Activated CD4-positive, alpha-beta T cell treated with anti-CD3 and anti-CD28 coated beads for 1 hour (primary cell): ENCODE measurements around the gene SHLD2.
"Not testable (repeated sequence)": the region's sequence is repeated elsewhere in the genome, so short reads cannot be mapped to it uniquely, and the experiment has no call there.

Experiments used
- DNase-seq: peaks from one replicate; pipeline ENCODE4 v3.0.0-alpha.2; 2020

The SHLD2 gene, protein sequence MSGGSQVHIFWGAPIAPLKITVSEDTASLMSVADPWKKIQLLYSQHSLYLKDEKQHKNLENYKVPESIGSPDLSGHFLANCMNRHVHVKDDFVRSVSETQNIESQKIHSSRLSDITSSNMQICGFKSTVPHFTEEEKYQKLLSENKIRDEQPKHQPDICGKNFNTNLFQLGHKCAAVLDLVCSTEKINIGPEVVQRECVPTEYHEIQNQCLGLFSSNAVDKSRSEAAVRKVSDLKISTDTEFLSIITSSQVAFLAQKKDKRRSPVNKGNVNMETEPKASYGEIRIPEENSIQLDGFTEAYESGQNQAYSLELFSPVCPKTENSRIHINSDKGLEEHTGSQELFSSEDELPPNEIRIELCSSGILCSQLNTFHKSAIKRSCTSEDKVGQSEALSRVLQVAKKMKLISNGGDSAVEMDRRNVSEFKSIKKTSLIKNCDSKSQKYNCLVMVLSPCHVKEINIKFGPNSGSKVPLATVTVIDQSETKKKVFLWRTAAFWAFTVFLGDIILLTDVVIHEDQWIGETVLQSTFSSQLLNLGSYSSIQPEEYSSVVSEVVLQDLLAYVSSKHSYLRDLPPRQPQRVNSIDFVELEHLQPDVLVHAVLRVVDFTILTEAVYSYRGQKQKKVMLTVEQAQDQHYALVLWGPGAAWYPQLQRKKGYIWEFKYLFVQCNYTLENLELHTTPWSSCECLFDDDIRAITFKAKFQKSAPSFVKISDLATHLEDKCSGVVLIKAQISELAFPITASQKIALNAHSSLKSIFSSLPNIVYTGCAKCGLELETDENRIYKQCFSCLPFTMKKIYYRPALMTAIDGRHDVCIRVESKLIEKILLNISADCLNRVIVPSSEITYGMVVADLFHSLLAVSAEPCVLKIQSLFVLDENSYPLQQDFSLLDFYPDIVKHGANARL

DNA sequence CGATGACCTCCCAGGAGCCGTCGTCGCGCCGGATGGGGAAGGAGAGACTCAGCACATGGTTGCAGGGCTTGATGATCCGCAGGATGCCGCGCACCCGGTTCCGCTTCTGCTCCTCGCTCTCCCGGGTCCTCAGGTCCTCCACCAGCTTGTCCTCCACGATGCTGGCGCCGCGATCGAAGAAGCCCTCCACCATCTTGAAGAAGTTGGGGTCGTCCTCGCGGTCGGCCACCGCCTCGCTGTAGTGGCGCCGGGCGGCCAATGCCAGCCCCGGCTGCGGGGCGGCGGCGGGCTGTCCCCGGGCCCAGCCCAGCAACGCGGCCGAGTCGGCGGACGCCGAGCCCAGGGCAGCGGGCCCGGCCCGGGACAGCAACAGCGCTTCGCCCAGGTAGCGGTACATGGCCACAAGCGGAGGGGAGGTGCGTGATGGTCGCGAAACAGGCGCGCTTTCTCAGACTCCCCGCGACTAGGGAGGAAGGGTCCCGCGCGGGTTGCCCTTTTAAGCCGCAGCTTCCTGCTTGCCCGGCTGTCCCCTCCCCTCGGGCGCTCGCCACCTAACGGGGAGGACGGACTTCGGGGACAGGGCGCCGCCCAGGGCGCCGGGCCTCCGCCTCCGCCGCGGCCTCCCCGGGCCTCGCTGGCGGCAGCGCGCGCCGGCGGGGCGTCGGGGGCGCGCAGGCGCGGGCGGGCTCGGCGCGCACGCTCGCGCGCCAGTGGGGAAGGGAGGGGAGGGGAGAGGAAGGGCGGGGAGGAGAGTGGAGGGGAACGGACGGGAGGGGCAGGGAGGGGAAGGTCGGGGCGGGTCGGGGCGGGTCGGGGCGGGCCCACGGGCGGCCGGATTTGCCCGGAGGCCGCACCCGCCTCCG lies at the start of gene SHLD2, which contains the start of gene GLUD1:
Gene SHLD2 (plus strand): TSS at position 834 of the 863 bp plus-strand sequence. CDS start 56,149 bp downstream, outside the sequence.
Gene GLUD1 (minus strand): TSS at position 471 of the 863 bp plus-strand sequence. CDS start 74 bp downstream, at position 397.
- DNase-seq, result peak; percentile 80

DNA sequence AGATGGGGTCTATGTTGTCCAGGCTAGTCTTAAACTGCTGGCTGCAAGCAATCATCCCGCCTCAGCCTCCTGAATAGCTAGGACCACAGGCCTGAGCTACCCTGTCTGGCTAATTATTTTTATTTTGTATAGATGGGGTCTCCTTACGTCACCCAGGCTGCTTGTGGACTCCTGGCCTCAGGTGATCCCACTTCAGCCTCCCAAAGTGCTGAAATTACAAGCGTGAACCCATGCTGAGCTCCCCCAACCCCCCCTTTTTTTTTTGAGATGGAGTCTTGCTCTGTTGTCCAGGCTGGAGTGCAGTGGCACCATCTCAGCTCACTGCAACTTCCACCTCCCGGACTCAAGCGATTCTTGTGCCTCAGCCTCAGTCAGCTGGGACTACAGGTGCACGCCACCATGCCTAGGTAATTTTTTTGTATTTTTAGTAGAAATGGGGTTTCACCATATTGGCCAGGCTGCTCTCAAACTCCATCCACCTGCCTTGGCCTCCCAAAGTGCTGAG lies 49.5 kb upstream of the SHLD2 start:
- DNase-seq, result no peak

GRCh38 chr10:87053111-87053510 lies 41.9 kb upstream of the SHLD2 start:
- DNase-seq, result no peak

DNA sequence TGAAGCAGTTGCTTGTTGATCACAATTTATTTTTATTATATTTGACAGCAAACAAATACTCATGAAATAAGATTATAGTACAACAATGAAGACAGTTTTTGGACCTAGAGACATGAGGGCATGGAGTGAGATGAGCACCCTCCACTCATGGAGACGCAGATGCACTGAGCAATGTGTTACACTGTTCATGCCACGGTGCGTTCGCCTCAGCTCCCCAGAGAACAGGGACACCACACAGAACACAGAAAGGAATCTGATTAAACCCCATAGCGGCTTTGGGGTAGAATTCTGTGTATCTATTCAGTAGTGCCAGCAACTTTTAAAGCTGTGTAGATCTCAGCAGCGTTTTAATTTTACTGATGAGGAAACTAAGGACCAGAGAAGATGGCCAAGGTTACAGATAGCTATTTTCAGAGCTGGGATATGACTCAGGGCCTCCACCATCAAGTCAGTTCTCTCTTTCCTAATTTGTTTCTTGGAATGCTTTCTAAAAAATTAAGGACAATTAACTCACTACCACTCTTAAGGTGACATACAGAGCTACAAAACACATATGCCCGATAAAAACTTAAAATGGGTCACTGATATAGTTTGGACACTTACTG lies 41.3 kb upstream of the SHLD2 start:
- DNase-seq, result no peak

DNA sequence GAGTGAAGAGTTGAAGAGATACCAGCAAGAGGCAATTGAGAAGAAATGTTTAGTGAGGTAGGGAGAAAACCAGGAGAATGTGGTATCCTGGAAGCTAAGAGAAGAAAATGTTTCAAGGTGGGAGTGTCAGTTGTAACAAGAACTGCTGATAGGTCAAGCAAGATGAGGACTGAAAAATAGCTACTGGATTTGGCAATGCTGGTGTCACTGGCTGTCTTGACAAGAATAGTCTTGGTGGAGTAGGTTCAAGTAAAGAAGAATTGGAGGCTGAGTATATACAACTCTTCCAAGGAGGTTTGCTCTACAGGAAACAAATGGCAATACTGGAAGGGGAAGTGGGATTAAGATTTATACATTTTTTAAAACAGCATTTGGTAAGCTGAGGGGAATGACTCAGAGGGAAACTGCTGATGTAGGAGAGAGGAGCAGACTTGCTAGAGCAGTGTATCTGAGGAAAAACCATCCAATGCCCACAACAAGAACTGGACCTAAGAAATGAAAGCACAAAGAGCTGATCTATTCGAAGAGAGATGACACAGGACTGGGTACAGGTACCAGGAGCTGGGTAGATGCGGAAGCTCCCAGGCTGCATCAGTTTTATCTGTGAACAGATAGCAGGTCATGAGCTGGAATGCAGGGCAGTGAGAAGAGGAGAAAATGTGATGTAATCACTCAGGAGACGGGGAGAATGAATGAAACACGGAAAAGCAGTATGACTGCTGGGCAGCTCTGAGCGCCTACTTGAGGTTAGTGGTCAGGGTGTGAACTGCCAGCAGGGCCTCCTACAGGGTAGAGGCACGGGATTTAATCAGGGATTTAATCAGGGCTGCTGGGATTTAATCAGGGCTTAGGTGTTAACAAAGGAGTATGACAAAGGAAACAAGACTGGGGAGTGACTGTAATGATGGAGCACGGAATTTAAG lies 40.4 kb upstream of the SHLD2 start:
- DNase-seq, result no peak

GRCh38 chr10:87058171-87058570 lies 36.8 kb upstream of the SHLD2 start:
- DNase-seq, result no peak

GRCh38 chr10:87059401-87059800 lies 35.6 kb upstream of the SHLD2 start:
- DNase-seq, result no peak

DNA sequence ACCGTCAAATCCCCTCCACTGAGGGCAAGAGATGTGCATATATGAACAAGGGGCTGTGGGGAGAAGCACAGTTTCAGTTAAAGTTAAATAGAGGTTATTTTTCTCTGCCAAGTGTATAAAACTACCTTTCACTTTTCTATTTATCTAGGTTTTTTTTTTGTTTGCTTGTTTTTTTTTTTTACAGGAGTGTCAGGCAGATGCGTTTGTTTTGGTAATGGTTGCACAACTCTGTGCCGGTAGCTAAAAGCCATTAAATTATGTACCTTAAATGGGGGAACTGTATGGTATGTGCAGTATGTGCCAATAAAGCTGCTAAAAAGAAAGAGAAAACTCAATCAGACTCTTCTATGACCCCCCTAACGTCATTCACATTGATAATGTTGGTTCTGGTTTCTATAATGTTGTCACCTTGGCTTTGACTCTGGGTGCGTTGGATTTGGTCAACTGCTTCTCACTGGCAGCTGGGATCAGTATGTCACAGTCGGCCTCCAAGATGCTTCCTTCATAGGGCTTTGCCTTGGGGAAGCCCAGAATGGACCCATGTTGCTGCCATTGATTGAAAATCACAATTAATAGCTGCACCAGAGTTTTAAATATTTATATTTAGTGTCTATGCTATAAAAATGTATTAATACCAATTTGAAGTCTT lies 34.6 kb upstream of the SHLD2 start:
- DNase-seq, result no peak

GRCh38 chr10:87064651-87065050 lies 30.4 kb upstream of the SHLD2 start:
- no peak for DNase-seq

GRCh38 chr10:87066178-87066577 lies 28.8 kb upstream of the SHLD2 start:
- no peak for DNase-seq

GRCh38 chr10:87066865-87067264 lies 28.1 kb upstream of the SHLD2 start:
- DNase-seq, result no peak

DNA sequence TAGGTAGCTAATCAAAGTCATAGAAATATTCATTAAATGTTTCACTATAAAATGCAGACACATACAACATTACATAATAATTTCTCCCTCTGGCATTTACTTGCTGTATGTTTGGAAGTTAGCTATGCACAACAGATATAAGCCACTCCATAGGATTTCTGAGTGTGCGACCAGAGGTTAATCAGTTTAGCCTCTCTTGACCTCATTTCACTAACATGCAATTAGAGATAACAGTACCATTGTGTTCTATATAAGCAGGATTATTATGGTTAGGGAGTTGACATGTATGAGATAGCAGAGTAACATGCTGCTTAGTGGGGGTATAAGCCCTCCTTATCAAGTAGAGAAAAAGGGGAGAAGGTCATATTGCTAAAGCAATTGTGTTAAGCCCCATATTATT lies 26.7 kb upstream of the SHLD2 start:
- DNase-seq, result no peak

DNA sequence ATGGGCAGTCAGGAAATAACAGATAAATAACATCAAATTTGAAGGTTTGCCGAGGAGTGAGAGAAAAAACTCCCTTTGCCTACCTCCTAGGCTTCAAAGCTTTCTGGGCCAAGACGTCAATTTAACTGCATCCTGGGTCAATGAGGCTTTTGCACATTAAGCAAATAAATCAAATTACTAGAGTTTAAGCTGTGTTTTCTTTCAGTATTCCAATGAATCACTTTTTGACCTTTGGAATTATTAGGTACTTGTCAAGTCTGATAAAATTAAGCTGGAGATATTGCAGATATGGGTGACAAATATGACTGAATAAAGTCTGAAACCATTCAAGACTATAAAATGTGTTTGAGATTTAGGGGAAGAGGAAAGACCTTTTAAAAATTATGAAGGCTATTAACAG lies 22.6 kb upstream of the SHLD2 start:
- no peak for DNase-seq

GRCh38 chr10:87076421-87076820 lies 18.6 kb upstream of the SHLD2 start:
- not testable (repeated sequence) for DNase-seq

DNA sequence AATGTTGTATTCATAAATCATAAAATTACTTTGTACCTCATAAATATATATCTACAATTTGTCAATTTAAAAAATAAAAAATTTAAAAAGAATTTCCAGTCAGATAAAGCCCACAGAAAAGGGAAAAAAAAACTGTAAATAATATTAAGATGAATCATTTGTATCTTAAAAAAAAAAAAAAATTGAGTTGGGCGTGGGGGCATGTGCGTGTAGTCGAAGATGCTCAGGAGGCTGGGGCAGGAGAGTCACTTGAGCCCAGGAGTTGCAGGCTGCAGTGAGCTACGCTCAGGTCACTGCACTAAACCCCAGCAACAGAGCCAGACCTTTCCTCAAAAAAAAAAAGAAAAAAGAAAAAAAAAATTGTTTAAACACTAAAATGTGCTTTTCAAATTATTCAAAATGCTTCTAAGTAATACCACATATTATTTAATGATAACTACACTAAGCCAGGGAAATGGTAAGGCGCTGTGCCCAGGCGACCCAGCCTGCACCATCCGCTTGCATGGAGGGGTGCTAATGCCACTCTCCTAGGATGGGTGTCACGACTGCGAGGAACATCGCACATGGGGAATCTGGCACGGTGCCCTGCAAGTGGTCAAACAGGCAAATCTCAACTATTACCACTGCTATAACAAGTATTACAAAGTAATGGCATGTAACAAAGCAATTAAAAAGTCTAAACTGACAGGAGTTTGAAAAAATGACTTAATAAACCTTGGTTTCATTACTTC lies 15.7 kb upstream of the SHLD2 start:
- DNase-seq, result no peak

- not testable (repeated sequence) for DNase-seq
These were observed 14.4 kb upstream of the SHLD2 start for GRCh38 chr10:87080621-87081020.

DNA sequence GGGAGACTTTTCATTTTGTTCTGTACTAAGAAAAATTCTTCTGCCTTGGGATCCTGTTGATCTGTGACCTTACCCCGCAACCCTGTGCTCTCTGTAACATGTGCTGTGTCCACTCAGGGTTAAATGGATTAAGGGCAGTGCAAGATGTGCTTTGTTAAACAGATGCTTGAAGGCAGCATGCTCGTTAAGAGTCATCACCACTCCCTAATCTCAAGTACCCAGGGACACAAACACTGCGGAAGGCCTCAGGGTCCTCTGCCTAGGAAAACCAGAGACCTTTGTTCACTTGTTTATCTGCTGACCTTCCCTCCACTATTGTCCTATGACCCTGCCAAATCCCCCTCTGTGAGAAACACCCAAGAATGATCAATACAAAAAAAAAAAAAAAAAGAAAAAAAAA lies 13.4 kb upstream of the SHLD2 start:
- not testable (repeated sequence) for DNase-seq

GRCh38 chr10:87082219-87082618 lies 12.8 kb upstream of the SHLD2 start:
- not testable (repeated sequence) for DNase-seq

DNA sequence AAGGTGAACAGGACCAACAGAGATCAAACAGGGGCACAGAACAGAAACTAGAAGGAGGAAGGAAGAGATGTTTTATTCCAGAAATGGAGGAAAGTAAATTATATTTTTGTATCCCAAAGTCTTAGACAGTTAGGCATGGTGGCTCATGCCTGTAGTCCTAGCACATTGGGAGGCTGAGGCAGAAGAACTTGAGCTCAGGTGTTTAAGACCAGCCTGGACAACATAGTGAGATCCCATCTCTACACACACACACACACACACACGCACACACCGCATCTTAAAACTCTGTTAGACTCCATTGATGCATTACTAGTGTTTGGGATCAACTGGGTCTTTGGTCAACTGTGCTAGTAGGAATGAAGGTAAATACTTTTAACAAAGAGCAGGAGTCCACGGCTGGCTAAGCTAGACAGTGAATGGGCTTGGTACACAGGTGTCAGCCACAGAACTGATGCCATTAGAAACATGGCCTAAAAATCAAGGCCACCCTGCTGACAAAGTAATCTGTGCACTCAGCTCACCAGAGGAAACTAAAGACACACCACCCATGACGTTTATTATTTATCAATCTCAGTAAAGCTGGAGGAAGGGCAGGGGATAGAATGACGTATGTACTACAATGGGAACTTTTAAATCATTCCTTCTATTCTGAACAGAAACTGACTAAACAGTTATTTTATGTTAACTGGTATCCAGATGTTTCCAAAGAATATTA lies 11.3 kb upstream of the SHLD2 start:
- DNase-seq, result not testable (repeated sequence)
